ENCODE results near the gene OXT.

OXT gene

DNA sequence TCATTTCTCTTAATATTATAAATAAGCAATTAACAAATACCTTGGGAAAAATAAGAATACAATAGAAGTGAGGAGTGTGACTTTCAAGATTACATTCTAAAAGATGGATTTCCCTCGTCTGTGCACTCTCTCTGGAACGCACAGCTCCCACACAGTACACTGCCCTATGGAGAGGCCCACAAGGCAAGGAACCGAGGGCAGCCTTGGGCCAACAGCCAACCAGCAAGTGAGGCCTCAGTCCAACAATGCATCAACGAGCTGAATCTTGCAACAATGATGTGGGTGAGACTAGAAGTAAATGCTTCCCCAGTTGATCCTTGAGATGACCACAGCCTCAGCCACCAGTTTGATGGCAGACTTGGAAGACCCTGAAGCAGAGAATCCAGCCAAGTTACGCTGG is 47.6 kb downstream of the OXT start:
- TF ChIP-seq FOXM1 (IDR thresholded peaks at IDR 0.05; ENCODE audit: borderline replicate concordance) (no peak), FOXK2 (IDR thresholded peaks at IDR 0.05) (no peak), ELF4 (IDR thresholded peaks at IDR 0.05) (no peak), FOXA1 (IDR thresholded peaks at IDR 0.05) (no peak), SUZ12 (IDR thresholded peaks at IDR 0.05) (no peak), CTBP1 (IDR thresholded peaks at IDR 0.05; ENCODE audit: borderline replicate concordance) (no peak), NFRKB (IDR thresholded peaks at IDR 0.05) (no peak), BHLHE40 (IDR thresholded peaks at IDR 0.05; ENCODE audit: borderline replicate concordance) (no peak), SP1 (IDR thresholded peaks at IDR 0.05) (no peak), ARNT (IDR thresholded peaks at IDR 0.05) (no peak), L3MBTL2 (conservative IDR thresholded peaks at IDR 0.05) (no peak), HDGF (IDR thresholded peaks at IDR 0.05; ENCODE audit: borderline replicate concordance) (no peak), TARDBP (IDR thresholded peaks at IDR 0.05) (no peak), ZNF384 (IDR thresholded peaks at IDR 0.05) (no peak), LEF1 (IDR thresholded peaks at IDR 0.05; ENCODE audit: borderline replicate concordance) (no peak)
- TF ChIP-seq, protein P1, sequence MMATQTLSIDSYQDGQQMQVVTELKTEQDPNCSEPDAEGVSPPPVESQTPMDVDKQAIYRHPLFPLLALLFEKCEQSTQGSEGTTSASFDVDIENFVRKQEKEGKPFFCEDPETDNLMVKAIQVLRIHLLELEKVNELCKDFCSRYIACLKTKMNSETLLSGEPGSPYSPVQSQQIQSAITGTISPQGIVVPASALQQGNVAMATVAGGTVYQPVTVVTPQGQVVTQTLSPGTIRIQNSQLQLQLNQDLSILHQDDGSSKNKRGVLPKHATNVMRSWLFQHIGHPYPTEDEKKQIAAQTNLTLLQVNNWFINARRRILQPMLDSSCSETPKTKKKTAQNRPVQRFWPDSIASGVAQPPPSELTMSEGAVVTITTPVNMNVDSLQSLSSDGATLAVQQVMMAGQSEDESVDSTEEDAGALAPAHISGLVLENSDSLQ (IDR thresholded peaks at IDR 0.05) = no peak

DNA sequence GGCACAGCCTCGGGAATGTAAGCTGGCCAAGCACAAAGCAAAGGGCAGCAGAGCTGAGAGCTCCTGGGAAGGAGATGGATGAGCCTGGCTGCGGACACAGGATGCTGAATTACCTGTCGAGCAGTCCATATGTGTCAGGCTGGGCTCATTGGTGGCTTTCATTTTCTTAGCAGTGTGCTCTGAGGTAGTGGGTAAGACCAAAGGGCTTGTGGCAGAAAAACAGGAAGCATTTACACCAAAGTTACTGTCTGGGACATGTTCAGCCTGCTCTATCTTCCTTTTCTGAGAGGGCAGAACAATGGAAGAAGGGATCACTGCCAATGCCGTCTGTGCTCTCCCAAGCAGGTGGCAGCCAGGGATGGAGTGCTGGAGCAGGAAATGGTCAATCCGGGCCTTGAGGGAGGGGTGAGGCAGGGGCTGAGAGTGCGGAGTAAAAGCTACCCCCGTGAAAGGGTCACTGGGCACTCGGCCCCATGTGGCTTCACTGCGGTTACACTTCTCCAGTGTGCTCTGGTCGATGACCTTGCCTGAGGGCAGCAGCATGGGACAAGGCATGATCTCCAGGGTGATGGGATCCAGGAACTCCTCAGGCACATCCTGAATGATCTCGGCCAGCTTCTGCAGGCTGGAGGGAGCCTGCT is 50.0 kb downstream of the OXT start:
- CTCF ChIA-PET = no interaction called here
- DNase-seq (ENCODE audit: extremely low spot score) = no peak
- no peak for TF ChIP-seq SP1 (IDR thresholded peaks at IDR 0.05)
- no peak for TF ChIP-seq FOXA1 (IDR thresholded peaks at IDR 0.05)
- TF ChIP-seq BHLHE40 (IDR thresholded peaks at IDR 0.05; ENCODE audit: borderline replicate concordance) = no peak
- TF ChIP-seq TARDBP (IDR thresholded peaks at IDR 0.05) = no peak
- TF ChIP-seq, protein P1 (IDR thresholded peaks at IDR 0.05) = no peak
- no peak for TF ChIP-seq SUZ12 (IDR thresholded peaks at IDR 0.05)
- TF ChIP-seq HDGF (IDR thresholded peaks at IDR 0.05; ENCODE audit: borderline replicate concordance) = no peak
- no peak for TF ChIP-seq FOXK2 (IDR thresholded peaks at IDR 0.05)
- POLR2A ChIA-PET = no interaction called here

More for the DNA sequence above, 47.6 kb downstream of the OXT start:
- no peak for DNase-seq (ENCODE audit: extremely low spot score)
- ChIA-PET CTCF (interaction anchor here (0.7 kb wide), 1 partner anchor 49 kb away, joined by 8 read pairs; no protein-coding TSS in a partner anchor), POLR2A (no interaction called here)

Measured in HEK293T (cell line).